Astrocyte (in vitro differentiated cells and primary cell): Measurements from ENCODE around the gene VPS37C.

Experiments
- EZH2 ChIP-seq: IDR thresholded peaks from 2 replicates; pipeline ENCODE4 v1.6.1; 2012; ENCODE audit warnings: mild to moderate bottlenecking, low read length, inconsistent platforms; ENCODE audit not compliant: insufficient read depth
- TF ChIP-seq, protein P1 (sequence below): IDR thresholded peaks from 2 replicates; pipeline ENCODE4 v1.5.1; 2011; ENCODE audit warnings: low read depth, mild to moderate bottlenecking, inconsistent platforms, low read length, moderate library complexity; ENCODE audit not compliant: insufficient read depth

DNA sequence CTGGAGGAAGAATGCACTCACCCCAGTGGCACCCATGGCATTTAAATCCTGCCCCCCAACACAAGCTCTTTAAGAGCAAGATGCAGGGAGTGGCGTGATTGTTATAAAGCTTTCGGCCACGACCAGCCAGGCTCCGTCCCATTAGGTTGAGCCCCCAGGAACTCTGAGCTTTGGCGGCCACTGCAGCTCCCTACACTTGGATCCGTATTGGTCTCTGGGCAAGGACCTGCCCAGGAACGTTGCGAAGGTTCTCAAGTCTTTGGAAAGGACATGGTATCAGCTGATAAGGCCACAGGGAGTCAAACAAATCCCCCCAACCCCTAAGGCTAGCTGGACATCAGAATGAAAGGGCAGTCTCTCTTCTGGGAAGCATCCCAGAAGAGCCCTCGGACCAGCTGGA lies 9.3 kb upstream of the VPS37C start:
- TF ChIP-seq, protein P1, sequence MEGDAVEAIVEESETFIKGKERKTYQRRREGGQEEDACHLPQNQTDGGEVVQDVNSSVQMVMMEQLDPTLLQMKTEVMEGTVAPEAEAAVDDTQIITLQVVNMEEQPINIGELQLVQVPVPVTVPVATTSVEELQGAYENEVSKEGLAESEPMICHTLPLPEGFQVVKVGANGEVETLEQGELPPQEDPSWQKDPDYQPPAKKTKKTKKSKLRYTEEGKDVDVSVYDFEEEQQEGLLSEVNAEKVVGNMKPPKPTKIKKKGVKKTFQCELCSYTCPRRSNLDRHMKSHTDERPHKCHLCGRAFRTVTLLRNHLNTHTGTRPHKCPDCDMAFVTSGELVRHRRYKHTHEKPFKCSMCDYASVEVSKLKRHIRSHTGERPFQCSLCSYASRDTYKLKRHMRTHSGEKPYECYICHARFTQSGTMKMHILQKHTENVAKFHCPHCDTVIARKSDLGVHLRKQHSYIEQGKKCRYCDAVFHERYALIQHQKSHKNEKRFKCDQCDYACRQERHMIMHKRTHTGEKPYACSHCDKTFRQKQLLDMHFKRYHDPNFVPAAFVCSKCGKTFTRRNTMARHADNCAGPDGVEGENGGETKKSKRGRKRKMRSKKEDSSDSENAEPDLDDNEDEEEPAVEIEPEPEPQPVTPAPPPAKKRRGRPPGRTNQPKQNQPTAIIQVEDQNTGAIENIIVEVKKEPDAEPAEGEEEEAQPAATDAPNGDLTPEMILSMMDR: no peak
- no peak for TF ChIP-seq EZH2
